Right atrium auricular region (tissue), 2 donors: ENCODE results near the gene PRKAG2. TPM values are rescaled to one million over a fixed set of nuclear protein-coding genes. Genes with fewer than 3 reads are reported as not detected.
A peak's percentile ranks its signal among the peaks of the same experiment; 100 is the strongest.
"Not testable (repeated sequence)": the region's sequence is repeated elsewhere in the genome, so short reads cannot be mapped to it uniquely, and the experiment has no call there.

Experiments used
- DNase-seq: peaks from one replicate; pipeline ENCODE4 v3.0.0-alpha.2; 2019; ENCODE audit warnings: low spot score
- H3K27ac ChIP-seq, 2 donors: fragments of 200-600 bp; sonication (generic); 1 replicate in 1 of 2; 2 replicates in 1 of 2; pipeline ENCODE4 v1.5.1; 2016 to 2019
- H3K27me3 ChIP-seq, 2 donors: fragments of 200-600 bp; sonication (generic); one replicate each; pipeline versions ENCODE4 v1.5.1 to v1.6.0; 2017 to 2019
- H3K36me3 ChIP-seq: fragments of 200-600 bp; sonication (generic); one replicate; pipeline ENCODE4 v1.5.1; 2016
- H3K4me1 ChIP-seq, 2 donors: fragments of 200-600 bp; sonication (generic); one replicate each; pipeline versions ENCODE4 v1.5.1 to v1.6.0; 2017 to 2019
- H3K4me3 ChIP-seq, 2 donors: fragments of 200-600 bp; sonication (generic); 1 replicate in 1 of 2; 2 replicates in 1 of 2; pipeline ENCODE4 v1.5.1; 2017 to 2019; ENCODE audit warnings: mild to moderate bottlenecking in 1 of 2, moderate library complexity in 1 of 2
- H3K9me3 ChIP-seq, 2 donors: fragments of 200-600 bp; sonication (generic); one replicate each; pipeline ENCODE4 v1.5.1; 2019
- CTCF ChIP-seq, 2 donors: fragments of 200-600 bp; sonication (generic); IDR thresholded peaks; one replicate each; pipeline ENCODE4 v1.5.1; 2019; ENCODE audit warnings: antibody characterized with exemption in 2 of 2
- total RNA-seq, 2 donors: library from RNA; depleted of rRNA; stranded (reverse); fragments of >200 nt; gene quantifications; one replicate each; pipeline ENCODE4 v1.1.0, GENCODE V29; 2016

The PRKAG2 gene
- total RNA-seq, 2 donors from 2014 or later = 133 to 177 TPM

DNA sequence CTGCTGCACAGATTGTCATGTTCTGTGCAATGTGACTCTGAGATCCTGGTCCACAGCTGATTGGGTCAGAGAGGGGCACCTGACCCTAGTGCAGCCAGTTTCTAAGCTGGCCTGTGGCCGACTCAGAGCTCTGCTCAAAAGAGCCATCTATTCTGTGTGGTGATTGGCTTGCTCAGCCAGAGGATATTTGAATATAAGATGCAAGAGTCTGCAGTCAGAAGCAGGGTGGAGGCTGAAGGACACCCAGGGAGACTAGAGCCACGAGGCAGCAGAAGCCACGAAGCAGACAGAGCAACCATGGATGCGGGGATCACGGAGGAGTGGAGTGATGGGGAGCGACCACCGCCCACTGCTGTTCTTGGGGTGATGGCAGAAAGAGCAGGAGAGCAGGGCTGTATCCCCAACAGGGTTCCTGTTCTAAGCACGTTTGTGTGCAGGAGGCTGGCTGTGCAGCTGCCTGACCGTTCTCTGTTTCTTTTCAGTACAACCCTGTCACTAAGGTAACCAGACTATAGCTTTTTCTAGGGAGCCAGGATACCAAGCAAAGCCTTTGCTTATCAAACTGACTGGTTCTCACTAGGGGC lies 337.7 kb downstream of the PRKAG2 start:
- H3K9me3 ChIP-seq = no peaks in the 10 kb centered on the region
- H3K4me3 ChIP-seq = no peak overlapping the region
- H3K27ac ChIP-seq = peak overlapping the region in 1 of 2 donors; percentile 2
- H3K27me3 ChIP-seq = no peaks in the 10 kb centered on the region
- no peak for DNase-seq
- TF ChIP-seq CTCF (IDR thresholded peaks at IDR 0.05) = no peak
- H3K36me3 ChIP-seq = no peaks in the 10 kb centered on the region
- H3K4me1 ChIP-seq = peaks cover 0 to 22% of the 10 kb centered on the region in 2 donors

- DNase-seq = no peak
- no peak for TF ChIP-seq CTCF (IDR thresholded peaks at IDR 0.05)
- peak overlapping the region in 1 of 2 donors; percentile 2 for H3K27ac ChIP-seq
Observed at GRCh38 chr7:151537818-151538561, 338.9 kb downstream of the PRKAG2 start.

GRCh38 chr7:151536178-151536577 lies 340.7 kb downstream of the PRKAG2 start:
- not testable (repeated sequence) for H3K36me3 ChIP-seq, H3K27ac ChIP-seq, H3K27me3 ChIP-seq, DNase-seq, H3K9me3 ChIP-seq, H3K4me3 ChIP-seq
- H3K4me1 ChIP-seq = peaks cover 0 to 22% of the 10 kb centered on the region in 2 donors

More at GRCh38 chr7:151537818-151538561, 338.9 kb downstream of the PRKAG2 start:
- Histone ChIP-seq H3K9me3 (no peaks in the 10 kb centered on the region), H3K36me3 (no peaks in the 10 kb centered on the region), H3K4me1 (peaks cover 0 to 22% of the 10 kb centered on the region in 2 donors), H3K4me3 (no peak overlapping the region), H3K27me3 (no peaks in the 10 kb centered on the region)

- TF ChIP-seq CTCF (IDR thresholded peaks at IDR 0.05) = no peak
- Histone ChIP-seq H3K36me3 (no peaks in the 10 kb centered on the region), H3K27ac (no peak overlapping the region), H3K9me3 (peaks cover 0 to 15% of the 10 kb centered on the region in 2 donors), H3K27me3 (no peaks in the 10 kb centered on the region), H3K4me3 (no peak overlapping the region), H3K4me1 (no peaks in the 10 kb centered on the region)
- no peak for DNase-seq
Observed at GRCh38 chr7:151529842-151530241, 347.1 kb downstream of the PRKAG2 start.

- Histone ChIP-seq H3K27ac (no peak overlapping the region), H3K27me3 (no peaks in the 10 kb centered on the region), H3K4me1 (peaks cover 0 to 10% of the 10 kb centered on the region in 2 donors), H3K4me3 (no peak overlapping the region), H3K9me3 (peaks cover 0 to 2% of the 10 kb centered on the region in 2 donors), H3K36me3 (no peaks in the 10 kb centered on the region)
- DNase-seq = no peak
- no peak for TF ChIP-seq CTCF (IDR thresholded peaks at IDR 0.05)
Observed at GRCh38 chr7:151524845-151525244, 352.1 kb downstream of the PRKAG2 start.

- H3K27ac ChIP-seq = no peak overlapping the region
- DNase-seq = no peak
- H3K36me3 ChIP-seq = no peaks in the 10 kb centered on the region
- H3K4me3 ChIP-seq = no peak overlapping the region
- no peak for TF ChIP-seq CTCF (IDR thresholded peaks at IDR 0.05)
- H3K4me1 ChIP-seq = peaks cover 0 to 10% of the 10 kb centered on the region in 2 donors
- H3K27me3 ChIP-seq = no peaks in the 10 kb centered on the region
- no peaks in the 10 kb centered on the region for H3K9me3 ChIP-seq
Observed at GRCh38 chr7:151524331-151524730, 352.6 kb downstream of the PRKAG2 start.
